ACC112 (cell line): ENCODE data around the gene DDX39A.
"Not testable (repeated sequence)": the region's sequence is repeated elsewhere in the genome, so short reads cannot be mapped to it uniquely, and the experiment has no call there.

Experiments used
- H2AFZ ChIP-seq: fragments of 200-600 bp; sonication (generic); one replicate; pipeline ENCODE4 v1.6.0; 2017; ENCODE audit warnings: antibody characterized with exemption, low read length; ENCODE audit not compliant: unreplicated experiment
- H3K27ac ChIP-seq: fragments of 200-600 bp; sonication (generic); 2 replicates; pipeline ENCODE4 v1.5.1; 2014; ENCODE audit warnings: low read depth, mild to moderate bottlenecking, antibody characterized with exemption, low read length, moderate library complexity
- H3K27me3 ChIP-seq: fragments of 200-600 bp; sonication (generic); 2 replicates; pipeline ENCODE4 v1.6.1; 2014; ENCODE audit warnings: mild to moderate bottlenecking, antibody characterized with exemption, low read length, moderate library complexity, mixed read lengths; ENCODE audit not compliant: insufficient read depth
- H3K36me3 ChIP-seq: fragments of 200-600 bp; sonication (generic); 2 replicates; pipeline ENCODE4 v1.6.1; 2016; ENCODE audit warnings: mild to moderate bottlenecking, antibody characterized with exemption, low read length, moderate library complexity, mixed read lengths; ENCODE audit not compliant: insufficient read depth
- H3K4me1 ChIP-seq: fragments of 200-600 bp; sonication (generic); one replicate; pipeline ENCODE4 v1.6.1; 2016; ENCODE audit warnings: low read length, mixed read lengths; ENCODE audit not compliant: insufficient read depth, unreplicated experiment, control insufficient read depth
- H3K4me3 ChIP-seq: fragments of 200-600 bp; sonication (generic); 2 replicates; pipeline ENCODE4 v1.5.1; 2014; ENCODE audit warnings: mild to moderate bottlenecking, low read depth, low read length
- H3K79me2 ChIP-seq: fragments of 200-600 bp; sonication (generic); one replicate; pipeline ENCODE4 v1.6.0; 2016; ENCODE audit warnings: low read length; ENCODE audit not compliant: control insufficient read depth, unreplicated experiment, insufficient read depth

DDX39A gene

GRCh38 chr19:14396730-14397129 lies 22.4 kb downstream of the DDX39A start:
- H3K79me2 ChIP-seq, H3K27ac ChIP-seq, H2AFZ ChIP-seq, H3K27me3 ChIP-seq, H3K36me3 ChIP-seq, H3K4me3 ChIP-seq, H3K4me1 ChIP-seq: not testable (repeated sequence)

DNA sequence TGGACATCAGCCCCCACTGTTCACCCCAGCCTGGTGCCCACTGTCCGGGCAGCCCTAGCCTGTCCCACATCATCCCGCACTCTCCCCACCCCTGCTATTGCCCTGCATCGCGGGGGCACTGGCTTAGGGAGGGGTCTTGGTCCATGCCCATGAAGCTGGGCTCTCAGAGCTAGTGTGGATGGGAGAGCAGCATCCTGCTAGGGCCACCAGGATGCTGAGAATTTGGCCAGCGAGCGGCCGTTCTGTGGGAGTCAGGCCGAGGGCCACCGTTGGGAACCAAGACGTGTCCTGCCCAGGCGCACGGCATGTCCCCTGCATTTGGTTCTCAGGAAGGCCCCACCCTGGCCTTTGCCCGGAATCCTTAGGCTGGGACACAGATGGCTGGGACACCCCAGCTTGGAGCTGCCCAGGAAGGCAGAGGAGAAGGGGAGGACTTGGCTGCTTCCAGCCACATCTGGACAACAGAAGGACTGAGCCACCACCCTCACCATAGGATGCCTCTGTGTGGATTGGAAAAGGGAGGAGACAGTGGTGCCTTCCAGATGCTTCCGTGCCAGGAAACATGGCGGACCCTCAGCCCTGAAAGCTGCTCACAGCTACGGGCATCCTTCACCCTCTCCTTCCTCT lies 23.3 kb downstream of the DDX39A start:
- Histone ChIP-seq H3K27me3 (no peaks in the 10 kb centered on the region), H3K36me3 (no peaks in the 10 kb centered on the region), H3K27ac (no peak overlapping the region), H3K4me1 (no peaks in the 10 kb centered on the region), H2AFZ (no peak overlapping the region), H3K4me3 (no peak overlapping the region), H3K79me2 (no peaks in the 10 kb centered on the region)

DNA sequence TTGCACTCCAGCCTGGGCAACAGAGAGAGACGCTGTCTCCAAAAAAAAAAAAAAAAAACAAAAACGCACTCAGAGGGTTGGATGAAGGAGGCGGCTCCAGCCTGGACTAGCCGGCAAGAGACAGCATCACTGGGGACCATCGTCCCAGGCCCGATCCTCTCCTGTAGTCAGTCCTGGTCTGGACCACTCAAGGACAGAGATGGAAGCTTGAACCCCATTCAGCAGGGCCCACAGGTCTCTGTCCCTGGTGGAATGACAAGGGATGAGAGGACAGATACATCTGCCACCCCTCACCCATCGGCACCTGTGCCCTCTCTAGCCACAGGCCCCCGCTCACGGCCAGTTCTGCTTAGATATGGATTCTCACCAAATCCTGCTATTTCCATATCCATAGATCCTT lies 23.9 kb downstream of the DDX39A start:
- no peak overlapping the region for H3K27ac ChIP-seq
- no peaks in the 10 kb centered on the region for H3K4me1 ChIP-seq
- H3K4me3 ChIP-seq: no peak overlapping the region
- no peak overlapping the region for H2AFZ ChIP-seq
- no peaks in the 10 kb centered on the region for H3K27me3 ChIP-seq
- no peaks in the 10 kb centered on the region for H3K79me2 ChIP-seq
- H3K36me3 ChIP-seq: no peaks in the 10 kb centered on the region

DNA sequence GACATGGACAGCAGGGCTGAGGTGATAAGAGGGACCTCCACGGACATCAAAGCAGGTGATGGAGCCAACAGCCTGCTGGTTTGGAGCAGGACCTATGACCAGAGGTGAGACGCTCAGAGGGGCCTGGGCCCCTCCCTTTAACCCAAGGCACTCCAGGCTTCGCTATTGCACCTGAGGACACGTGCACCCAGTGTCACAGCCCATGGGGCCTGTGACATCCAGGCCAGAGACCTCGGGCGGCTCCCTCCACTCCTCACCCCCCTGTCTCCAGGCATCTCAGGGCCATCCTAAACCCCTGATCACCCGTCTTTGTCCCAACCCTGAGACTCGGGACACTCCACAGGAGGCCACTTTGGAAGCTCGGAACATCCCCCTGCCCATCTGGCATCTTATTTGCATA lies 25.0 kb downstream of the DDX39A start:
- no peak overlapping the region for H2AFZ ChIP-seq
- no peaks in the 10 kb centered on the region for H3K27me3 ChIP-seq
- no peak overlapping the region for H3K4me3 ChIP-seq
- no peaks in the 10 kb centered on the region for H3K36me3 ChIP-seq
- no peaks in the 10 kb centered on the region for H3K4me1 ChIP-seq
- no peak overlapping the region for H3K27ac ChIP-seq
- H3K79me2 ChIP-seq: no peaks in the 10 kb centered on the region

DNA sequence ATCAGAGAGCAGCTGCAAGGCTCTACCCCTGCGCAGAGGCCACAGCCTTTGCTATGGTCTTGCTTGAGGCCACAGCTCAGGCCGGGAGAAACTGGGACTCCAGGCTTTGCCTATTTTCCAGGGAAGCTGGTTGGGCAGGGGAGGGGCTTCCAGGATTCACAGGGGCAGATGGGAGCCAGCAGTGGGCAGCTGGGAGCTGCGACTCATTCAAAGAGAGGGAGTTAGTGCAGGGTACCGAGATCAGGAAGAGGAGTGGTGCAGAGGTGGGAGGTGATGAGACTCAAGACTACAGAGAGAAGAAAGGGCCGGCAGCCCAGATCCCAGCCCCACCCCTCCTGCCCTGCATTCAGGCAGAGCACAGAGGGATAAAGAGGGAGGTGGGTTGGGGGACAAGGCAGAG lies 25.8 kb downstream of the DDX39A start:
- no peak overlapping the region for H3K4me3 ChIP-seq
- H3K27ac ChIP-seq: no peak overlapping the region
- no peaks in the 10 kb centered on the region for H3K4me1 ChIP-seq
- H2AFZ ChIP-seq: no peak overlapping the region
- H3K27me3 ChIP-seq: no peaks in the 10 kb centered on the region
- H3K36me3 ChIP-seq: no peaks in the 10 kb centered on the region
- H3K79me2 ChIP-seq: no peaks in the 10 kb centered on the region

GRCh38 chr19:14391156-14391821 lies 27.9 kb downstream of the DDX39A start:
- no peaks in the 10 kb centered on the region for H3K79me2 ChIP-seq
- H2AFZ ChIP-seq: no peak overlapping the region
- H3K27ac ChIP-seq: no peak overlapping the region
- no peaks in the 10 kb centered on the region for H3K36me3 ChIP-seq
- no peaks in the 10 kb centered on the region for H3K27me3 ChIP-seq
- H3K4me3 ChIP-seq: no peak overlapping the region
- no peaks in the 10 kb centered on the region for H3K4me1 ChIP-seq

DNA sequence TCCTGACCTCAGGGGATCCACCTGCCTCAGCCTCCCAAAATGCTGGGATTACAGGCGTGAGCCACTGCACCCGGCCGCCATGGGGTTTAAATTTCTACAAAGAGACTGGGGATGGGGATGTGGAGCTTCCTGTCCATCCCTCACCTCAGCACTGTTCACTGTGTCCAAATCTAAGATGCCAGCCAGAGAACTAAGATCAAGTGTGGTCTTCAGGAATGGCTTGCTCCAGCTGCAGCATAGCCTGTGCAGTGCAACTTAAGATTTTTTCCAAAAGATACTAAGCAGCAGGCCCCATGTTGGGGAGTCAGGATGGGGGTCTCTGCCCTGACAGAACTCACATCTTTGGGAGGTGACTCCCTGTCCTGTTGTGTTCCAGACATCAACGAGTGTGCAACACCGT lies 28.6 kb downstream of the DDX39A start:
- Histone ChIP-seq H3K79me2 (peaks cover 6% of the 10 kb centered on the region), H2AFZ (no peak overlapping the region), H3K27me3 (no peaks in the 10 kb centered on the region), H3K27ac (no peak overlapping the region), H3K36me3 (no peaks in the 10 kb centered on the region), H3K4me1 (no peaks in the 10 kb centered on the region), H3K4me3 (no peak overlapping the region)

DNA sequence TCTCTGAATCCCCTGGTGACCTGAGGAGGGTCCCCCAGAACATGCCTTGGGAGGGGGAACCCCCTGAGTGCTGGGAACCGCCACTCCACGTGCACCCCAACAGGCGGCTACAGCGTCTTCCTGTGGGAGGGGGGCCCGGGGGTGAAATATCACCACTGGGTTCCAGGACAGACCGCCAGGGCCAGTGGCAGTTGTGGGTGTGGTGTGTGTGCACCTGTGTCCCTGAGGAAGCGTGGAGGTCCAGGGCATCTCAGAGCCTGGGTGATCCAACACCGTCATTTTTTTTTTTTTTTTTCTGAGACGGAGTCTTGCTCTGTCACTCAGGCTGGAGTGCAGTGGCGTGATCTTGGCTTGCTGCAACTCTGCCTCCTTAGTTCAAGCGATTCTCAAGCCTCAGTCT lies 33.6 kb downstream of the DDX39A start:
- no peak overlapping the region for H3K4me3 ChIP-seq
- no peak overlapping the region for H3K27ac ChIP-seq
- H3K4me1 ChIP-seq: peaks cover 6% of the 10 kb centered on the region

GRCh38 chr19:14383661-14384555 lies 35.2 kb downstream of the DDX39A start:
- Histone ChIP-seq H3K4me3 (peak overlapping the region; percentile 75), H3K27me3 (no peaks in the 10 kb centered on the region), H3K36me3 (no peaks in the 10 kb centered on the region), H3K4me1 (peaks cover 6% of the 10 kb centered on the region), H2AFZ (no peak overlapping the region), H3K79me2 (peaks cover 43% of the 10 kb centered on the region), H3K27ac (peak overlapping the region; percentile 86)

More for the DNA sequence above, 33.6 kb downstream of the DDX39A start:
- H2AFZ ChIP-seq: no peak overlapping the region
- H3K79me2 ChIP-seq: peaks cover 43% of the 10 kb centered on the region
- no peaks in the 10 kb centered on the region for H3K36me3 ChIP-seq
- no peaks in the 10 kb centered on the region for H3K27me3 ChIP-seq

GRCh38 chr19:14381689-14382474 lies 37.3 kb downstream of the DDX39A start:
- Histone ChIP-seq H2AFZ (peak overlapping the region; percentile 38), H3K4me3 (peak overlapping the region; percentile 94), H3K27me3 (no peaks in the 10 kb centered on the region), H3K27ac (peak overlapping the region; percentile 87), H3K79me2 (peaks cover 43% of the 10 kb centered on the region), H3K36me3 (no peaks in the 10 kb centered on the region), H3K4me1 (peaks cover 6% of the 10 kb centered on the region)
